Activated CD4-positive, alpha-beta memory T cell treated with anti-CD3 and anti-CD28 coated beads for 36 hours (primary cell): ENCODE data around the gene SH2D3C. TPM values are rescaled to one million over a fixed set of nuclear protein-coding genes. Genes with fewer than 3 reads are reported as not detected.

ENCODE experiments used
- CTCF ChIA-PET: fragments of 350-600 bp; sonication (Branson Sonifier 250); formaldehyde crosslinking; loops from one replicate; lab custom pipeline; 2021; ENCODE audit warnings: antibody characterized with exemption, inconsistent platforms; lab: Charles Lee
- POLR2A ChIA-PET: fragments of 350-600 bp; sonication (Branson Sonifier 250); formaldehyde crosslinking; loops from one replicate; lab custom pipeline; 2021; ENCODE audit warnings: antibody characterized with exemption; lab: Charles Lee
- DNase-seq: peaks from one replicate; pipeline ENCODE4 v3.0.0-alpha.2; 2020
- H3K27ac Mint-ChIP-seq: one replicate; pipeline ENCODE4 v1.8.0; 2021; ENCODE audit warnings: mixed read lengths
- H3K27me3 Mint-ChIP-seq: one replicate; pipeline ENCODE4 v1.8.0; 2021; ENCODE audit warnings: mixed read lengths
- H3K36me3 Mint-ChIP-seq: one replicate; pipeline ENCODE4 v1.8.0; 2021; ENCODE audit warnings: mixed read lengths
- H3K4me1 Mint-ChIP-seq: one replicate; pipeline ENCODE4 v1.8.0; 2021; ENCODE audit warnings: low read depth, mixed read lengths
- H3K4me3 Mint-ChIP-seq: one replicate; pipeline ENCODE4 v1.8.0; 2021; ENCODE audit warnings: mild to moderate bottlenecking, mixed read lengths
- H3K9me3 Mint-ChIP-seq: one replicate; pipeline ENCODE4 v1.8.0; 2021; ENCODE audit warnings: mixed read lengths
- intact Hi-C: fragments of 100-400 bp; cut with micrococcal nuclease; formaldehyde crosslinking; loops from one replicate; pipeline ENCODE4 v1.15.1; 2023
- total RNA-seq, 2 experiments: library from RNA; stranded (reverse); gene quantifications; one replicate each; pipeline ENCODE4 v1.2.3, GENCODE V29; 2021

Gene SH2D3C
- total RNA-seq, 2 experiments from 2014 or later: 34.5 to 35.3 TPM

GRCh38 chr9:127712867-127713266 is 65.6 kb downstream of the SH2D3C start:
- Mint-ChIP-seq H3K4me1 (peaks cover 24% of the 10 kb centered on the region), H3K27me3 (no peaks in the 10 kb centered on the region), H3K4me3 (no peak overlapping the region), H3K9me3 (no peaks in the 10 kb centered on the region), H3K27ac (no peak overlapping the region), H3K36me3 (no peaks in the 10 kb centered on the region)
- POLR2A ChIA-PET: interaction anchor here (1.0 kb wide), 1 partner anchor 22 kb away, joined by 3 read pairs; the partner anchor contains the start of gene TOR2A
- intact Hi-C loops: no loop called here
- DNase-seq: no peak
- CTCF ChIA-PET: interaction anchor here (0.6 to 2.8 kb wide), 2 partner anchors 22 to 68 kb away, joined by 3 to 14 read pairs; partner anchors contain the start of gene TOR2A

- intact Hi-C loops: no loop called here
- no peak overlapping the region for H3K4me3 Mint-ChIP-seq
- CTCF ChIA-PET: interaction anchor here (0.6 to 2.8 kb wide), 2 partner anchors 22 to 67 kb away, joined by 3 to 14 read pairs; partner anchors contain the start of gene TOR2A
- POLR2A ChIA-PET: interaction anchor here (1.0 to 1.1 kb wide), 2 partner anchors 22 to 194 kb away, joined by 3 to 4 read pairs; partner anchors contain the start of gene TOR2A
- no peak for DNase-seq
- H3K27me3 Mint-ChIP-seq: no peaks in the 10 kb centered on the region
- peaks cover 29% of the 10 kb centered on the region for H3K4me1 Mint-ChIP-seq
- no peak overlapping the region for H3K27ac Mint-ChIP-seq
- no peaks in the 10 kb centered on the region for H3K9me3 Mint-ChIP-seq
- H3K36me3 Mint-ChIP-seq: no peaks in the 10 kb centered on the region
Measured at GRCh38 chr9:127712371-127712770, 66.1 kb downstream of the SH2D3C start.

GRCh38 chr9:127711831-127712274 is 66.6 kb downstream of the SH2D3C start:
- DNase-seq: no peak
- Mint-ChIP-seq H3K27me3 (no peaks in the 10 kb centered on the region), H3K36me3 (no peaks in the 10 kb centered on the region), H3K4me3 (no peak overlapping the region), H3K9me3 (no peaks in the 10 kb centered on the region), H3K27ac (no peak overlapping the region), H3K4me1 (peaks cover 32% of the 10 kb centered on the region)
- intact Hi-C loops: loop anchor here (2.0 kb wide), 1 partner anchor 15 kb away; no protein-coding TSS in a partner anchor
- ChIA-PET CTCF (interaction anchor here (1.3 to 2.8 kb wide), 2 partner anchors 23 to 209 kb away, joined by 3 to 14 read pairs; partner anchors contain the start of gene TOR2A), POLR2A (interaction anchor here (1.1 kb wide), 2 partner anchors 23 to 195 kb away, joined by 3 to 4 read pairs; partner anchors contain the start of gene TOR2A)

- Mint-ChIP-seq H3K9me3 (no peaks in the 10 kb centered on the region), H3K4me1 (peaks cover 30% of the 10 kb centered on the region), H3K27me3 (no peaks in the 10 kb centered on the region), H3K4me3 (no peak overlapping the region), H3K27ac (no peak overlapping the region), H3K36me3 (no peaks in the 10 kb centered on the region)
- intact Hi-C loops: loop anchor here (2.0 kb wide), 1 partner anchor 16 kb away; no protein-coding TSS in a partner anchor
- no peak for DNase-seq
- CTCF ChIA-PET: interaction anchor here (1.3 to 2.8 kb wide), 2 partner anchors 23 to 210 kb away, joined by 3 to 14 read pairs; partner anchors contain the start of gene TOR2A
- POLR2A ChIA-PET: interaction anchor here (1.1 kb wide), 2 partner anchors 24 to 195 kb away, joined by 3 to 4 read pairs; partner anchors contain the start of gene TOR2A
Measured at GRCh38 chr9:127711226-127711701, 67.2 kb downstream of the SH2D3C start.

GRCh38 chr9:127710204-127710783 is 68.2 kb downstream of the SH2D3C start:
- H3K27me3 Mint-ChIP-seq: no peaks in the 10 kb centered on the region
- H3K27ac Mint-ChIP-seq: no peak overlapping the region
- H3K4me3 Mint-ChIP-seq: no peak overlapping the region
- DNase-seq: peak; percentile 5
- no peaks in the 10 kb centered on the region for H3K36me3 Mint-ChIP-seq
- CTCF ChIA-PET: no interaction called here
- intact Hi-C loops: loop anchor here (2.0 kb wide), 1 partner anchor 17 kb away; no protein-coding TSS in a partner anchor
- peaks cover 26% of the 10 kb centered on the region for H3K4me1 Mint-ChIP-seq
- H3K9me3 Mint-ChIP-seq: no peaks in the 10 kb centered on the region
- POLR2A ChIA-PET: no interaction called here

- H3K4me3 Mint-ChIP-seq: no peak overlapping the region
- CTCF ChIA-PET: interaction anchor here (1.0 to 1.2 kb wide), 2 partner anchors 26 to 186 kb away, joined by 3 to 5 read pairs; no protein-coding TSS in a partner anchor
Measured at GRCh38 chr9:127708952-127709587, 69.4 kb downstream of the SH2D3C start.

GRCh38 chr9:127707766-127708165 is 70.7 kb downstream of the SH2D3C start:
- H3K4me3 Mint-ChIP-seq: no peak overlapping the region
- H3K4me1 Mint-ChIP-seq: peaks cover 22% of the 10 kb centered on the region
- H3K27ac Mint-ChIP-seq: no peak overlapping the region
- no peaks in the 10 kb centered on the region for H3K36me3 Mint-ChIP-seq
- intact Hi-C loops: no loop called here
- ChIA-PET POLR2A (no interaction called here), CTCF (interaction anchor here (0.9 to 3.6 kb wide), 2 partner anchors 27 to 162 kb away, joined by 4 to 17 read pairs; partner anchors contain the start of gene TOR2A)
- peak; percentile 63 for DNase-seq
- H3K9me3 Mint-ChIP-seq: no peaks in the 10 kb centered on the region
- no peaks in the 10 kb centered on the region for H3K27me3 Mint-ChIP-seq

More at GRCh38 chr9:127708952-127709587, 69.4 kb downstream of the SH2D3C start:
- Mint-ChIP-seq H3K27ac (no peak overlapping the region), H3K9me3 (no peaks in the 10 kb centered on the region), H3K36me3 (no peaks in the 10 kb centered on the region), H3K4me1 (peaks cover 22% of the 10 kb centered on the region), H3K27me3 (no peaks in the 10 kb centered on the region)
- intact Hi-C loops: no loop called here
- DNase-seq: no peak
- POLR2A ChIA-PET: no interaction called here

- no peak within 1 kb of the TSS for H3K27ac Mint-ChIP-seq
- no peaks in the 10 kb centered on the region for H3K36me3 Mint-ChIP-seq
- H3K9me3 Mint-ChIP-seq: no peaks in the 10 kb centered on the region
- H3K27me3 Mint-ChIP-seq: no peaks in the 10 kb centered on the region
- H3K4me1 Mint-ChIP-seq: peaks cover 22% of the 10 kb centered on the region
- intact Hi-C loops: no loop called here
- no peak for DNase-seq
- ChIA-PET POLR2A (no interaction called here), CTCF (interaction anchor here (3.6 kb wide), 1 partner anchor 28 kb away, joined by 17 read pairs; the partner anchor contains the start of gene TOR2A)
- H3K4me3 Mint-ChIP-seq: no peak within 1 kb of the TSS
Measured at GRCh38 chr9:127706836-127707241, 71.6 kb downstream of the SH2D3C start, which contains the start of gene CFAP157. CFAP157 (plus strand) TSS chr9:127706988; CDS start chr9:127707032, 44 bp downstream.

GRCh38 chr9:127705577-127706379 is 72.7 kb downstream of the SH2D3C start:
- H3K9me3 Mint-ChIP-seq: no peaks in the 10 kb centered on the region
- ChIA-PET POLR2A (interaction anchor here (0.8 to 0.9 kb wide), 2 partner anchors 10 to 22 kb away, joined by 3 read pairs; partner anchors contain the start of gene PTRH1), CTCF (interaction anchor here (0.9 to 3.6 kb wide), 2 partner anchors 9 to 29 kb away, joined by 3 to 17 read pairs; partner anchors contain the start of genes PTRH1 and TOR2A)
- H3K4me1 Mint-ChIP-seq: peaks cover 13% of the 10 kb centered on the region
- intact Hi-C loops: no loop called here
- no peak overlapping the region for H3K27ac Mint-ChIP-seq
- H3K27me3 Mint-ChIP-seq: no peaks in the 10 kb centered on the region
- no peaks in the 10 kb centered on the region for H3K36me3 Mint-ChIP-seq
- no peak for DNase-seq
- no peak overlapping the region for H3K4me3 Mint-ChIP-seq

GRCh38 chr9:127703289-127703946 is 75.0 kb downstream of the SH2D3C start:
- POLR2A ChIA-PET: no interaction called here

More at GRCh38 chr9:127703289-127703946, 75.0 kb downstream of the SH2D3C start:
- H3K4me1 Mint-ChIP-seq: peaks cover 23% of the 10 kb centered on the region
- intact Hi-C loops: no loop called here
- H3K9me3 Mint-ChIP-seq: no peaks in the 10 kb centered on the region
- no peak overlapping the region for H3K27ac Mint-ChIP-seq
- no peak overlapping the region for H3K4me3 Mint-ChIP-seq
- CTCF ChIA-PET: interaction anchor here (1.1 to 2.2 kb wide), 2 partner anchors 18 to 218 kb away, joined by 4 read pairs; no protein-coding TSS in a partner anchor
- no peak for DNase-seq
- H3K36me3 Mint-ChIP-seq: no peaks in the 10 kb centered on the region
- no peaks in the 10 kb centered on the region for H3K27me3 Mint-ChIP-seq
